HG02840 (cell line): Measurements from ENCODE around the gene DPM2.

Experiments
- ATAC-seq: cut with Tn5 transposase; IDR thresholded peaks from one replicate; pipeline ENCODE4 v1.9.1; 2021; ENCODE audit warnings: mild to moderate bottlenecking, moderate library complexity, moderate number of reproducible peaks; ENCODE audit not compliant: unreplicated experiment, low FRiP score

DPM2 gene

GRCh38 chr9:127921557-127922120 lies 16.0 kb downstream of the DPM2 start:
- no peak for ATAC-seq

- ATAC-seq, result no peak
These were observed 16.9 kb downstream of the DPM2 start for GRCh38 chr9:127920794-127921193.

GRCh38 chr9:127919253-127919815 lies 18.3 kb downstream of the DPM2 start:
- ATAC-seq, result no peak

GRCh38 chr9:127918183-127919107 lies 19.2 kb downstream of the DPM2 start:
- no peak for ATAC-seq

GRCh38 chr9:127917603-127918002 lies 20.1 kb downstream of the DPM2 start:
- ATAC-seq, result no peak

- ATAC-seq, result peak; percentile 66
These were observed 20.7 kb downstream of the DPM2 start, which contains the start of gene ST6GALNAC4 for GRCh38 chr9:127916720-127917581. ST6GALNAC4 (minus strand) TSS chr9:127917041; CDS start chr9:127916419, 622 bp downstream.

GRCh38 chr9:127915801-127916719 lies 21.6 kb downstream of the DPM2 start:
- ATAC-seq, result no peak

- ATAC-seq, result no peak
These were observed 22.3 kb downstream of the DPM2 start for GRCh38 chr9:127915325-127915752.

GRCh38 chr9:127913682-127914081 lies 24.0 kb downstream of the DPM2 start:
- ATAC-seq, result no peak

- no peak for ATAC-seq
These were observed 24.8 kb downstream of the DPM2 start for GRCh38 chr9:127912882-127913281.

GRCh38 chr9:127912296-127912695 lies 25.4 kb downstream of the DPM2 start:
- ATAC-seq, result no peak

GRCh38 chr9:127910613-127911205 lies 26.9 kb downstream of the DPM2 start:
- ATAC-seq, result no peak

GRCh38 chr9:127909839-127910273 lies 27.8 kb downstream of the DPM2 start:
- ATAC-seq, result no peak

GRCh38 chr9:127908660-127908926 lies 29.1 kb downstream of the DPM2 start:
- ATAC-seq, result no peak

- no peak for ATAC-seq
These were observed 29.6 kb downstream of the DPM2 start for GRCh38 chr9:127907867-127908659.

GRCh38 chr9:127905788-127906191 lies 31.9 kb downstream of the DPM2 start:
- no peak for ATAC-seq

GRCh38 chr9:127905004-127905728 lies 32.5 kb downstream of the DPM2 start:
- no peak for ATAC-seq

- no peak for ATAC-seq
These were observed 33.1 kb downstream of the DPM2 start for GRCh38 chr9:127904561-127905003.
